Keratinocyte (primary cell): ENCODE data around the gene BPGM. TPM values are rescaled to one million over a fixed set of nuclear protein-coding genes. Genes with fewer than 3 reads are reported as not detected.

Source experiments
- DNase-seq: peaks from one replicate; pipeline ENCODE4 v3.0.0-alpha.2; 2011; ENCODE audit warnings: low read depth, missing footprints, low spot score
- FAIRE-seq: peaks from 2 replicates; lab custom pipeline; 2011; peaks lifted over from hg19 to GRCh38; lab: Jason Lieb, UNC
- H2AFZ ChIP-seq: 2 replicates; pipeline ENCODE4 v1.6.0; 2012; ENCODE audit warnings: low read length, control low read depth, inconsistent platforms; ENCODE audit not compliant: control insufficient read depth
- H3K27ac ChIP-seq: 2 replicates; pipeline ENCODE4 v1.5.1; 2011; ENCODE audit warnings: low read length; ENCODE audit not compliant: control insufficient read depth, insufficient read depth
- H3K27me3 ChIP-seq: 3 replicates; pipeline ENCODE4 v1.6.0; 2011; ENCODE audit warnings: low read length; ENCODE audit not compliant: control insufficient read depth, insufficient read depth; ENCODE audit errors: extremely low read depth
- H3K36me3 ChIP-seq, 2 experiments: 2 replicates in 1 of 2; 3 replicates in 1 of 2; pipeline ENCODE4 v1.5.1; 2011; ENCODE audit warnings: low read length in 2 of 2, mild to moderate bottlenecking in 1 of 2; ENCODE audit not compliant: control insufficient read depth in 2 of 2, insufficient read depth in 2 of 2; ENCODE audit errors: extremely low read depth in 1 of 2
- H3K4me1 ChIP-seq: 3 replicates; pipeline ENCODE4 v1.5.1; 2011; ENCODE audit warnings: low read length; ENCODE audit not compliant: control insufficient read depth, insufficient read depth; ENCODE audit errors: extremely low read depth
- H3K4me2 ChIP-seq: 3 replicates; pipeline ENCODE4 v1.6.0; 2011; ENCODE audit warnings: low read depth, low read length; ENCODE audit not compliant: control insufficient read depth, insufficient read depth; ENCODE audit errors: extremely low read depth
- H3K4me3 ChIP-seq, 3 experiments: fragments of 200-600 bp in 1 of 3; sonication (generic) in 1 of 3; 2 replicates in 2 of 3; 3 replicates in 1 of 3; pipeline ENCODE4 v1.5.1; 2011 to 2016; ENCODE audit warnings: low read length in 3 of 3, mild to moderate bottlenecking in 3 of 3, control low read depth in 2 of 3, inconsistent platforms in 1 of 3, low read depth in 1 of 3, mixed read lengths in 1 of 3, mixed run types in 1 of 3, moderate library complexity in 1 of 3; ENCODE audit not compliant: control insufficient read depth in 2 of 3, insufficient read depth in 2 of 3; ENCODE audit errors: extremely low read depth in 1 of 3
- H3K79me2 ChIP-seq: 2 replicates; pipeline ENCODE4 v1.6.0; 2012; ENCODE audit warnings: low read length; ENCODE audit not compliant: control insufficient read depth, insufficient read depth
- H3K9ac ChIP-seq: 3 replicates; pipeline ENCODE4 v1.6.0; 2011; ENCODE audit warnings: low read length; ENCODE audit not compliant: control insufficient read depth, insufficient read depth; ENCODE audit errors: extremely low read depth
- H3K9me1 ChIP-seq: 3 replicates; pipeline ENCODE4 v1.6.0; 2011; ENCODE audit warnings: low read length; ENCODE audit not compliant: control insufficient read depth, insufficient read depth; ENCODE audit errors: extremely low read depth
- H3K9me3 ChIP-seq: 2 replicates; pipeline ENCODE4 v1.5.1; 2012; ENCODE audit warnings: low read depth, low read length; ENCODE audit not compliant: control insufficient read depth
- H4K20me1 ChIP-seq: 3 replicates; pipeline ENCODE4 v1.6.0; 2011; ENCODE audit warnings: low read length; ENCODE audit not compliant: control insufficient read depth, insufficient read depth; ENCODE audit errors: extremely low read depth
- EZH2 ChIP-seq: IDR thresholded peaks from one replicate; pipeline ENCODE4 v1.6.1; 2012; ENCODE audit warnings: inconsistent platforms, mild to moderate bottlenecking, low read length, moderate library complexity
- dilution Hi-C: fragments of 300-500 bp; cut with MboI; formaldehyde crosslinking; loops from one replicate; pipeline ENCODE4 v1.7.0; 2020; ENCODE audit warnings: low sequenced_read_pairs; ENCODE audit not compliant: extremely low pct_ligation_motif_present
- polyA plus RNA-seq, 5 experiments: library from polyadenylated mRNA; depleted of rRNA in 3 of 5; stranded (reverse) in 3 of 5; stranded (forward) in 1 of 5; unstranded in 1 of 5; fragments of >200 nt; gene quantifications; 1 replicate in 1 of 5; 2 replicates in 3 of 5; 3 replicates in 1 of 5; pipeline versions ENCODE4 v1.2.1 to v1.2.3, GENCODE V29; 2011 to 2012; ENCODE audit warnings: missing spikeins in 2 of 5, low read depth in 1 of 5, low replicate concordance in 1 of 5
- TF ChIP-seq, protein P1 (sequence below), 3 experiments: IDR thresholded peaks in 1 of 3; conservative IDR thresholded peaks in 1 of 3; optimal IDR thresholded peaks in 1 of 3; 2 replicates in 2 of 3; 3 replicates in 1 of 3; pipeline versions ENCODE3 to v1.5.1; 2011; ENCODE audit warnings: low read length in 3 of 3, mild to moderate bottlenecking in 3 of 3, moderate library complexity in 2 of 3, control low read depth in 1 of 3, inconsistent platforms in 1 of 3; ENCODE audit not compliant: insufficient read depth in 2 of 3; ENCODE audit errors: extremely low read depth in 1 of 3

BPGM gene
- polyA plus RNA-seq, 1 donor (not counting 4 experiments of a cell fraction or from before 2014, with no cell fraction given), result 31.2 TPM

DNA sequence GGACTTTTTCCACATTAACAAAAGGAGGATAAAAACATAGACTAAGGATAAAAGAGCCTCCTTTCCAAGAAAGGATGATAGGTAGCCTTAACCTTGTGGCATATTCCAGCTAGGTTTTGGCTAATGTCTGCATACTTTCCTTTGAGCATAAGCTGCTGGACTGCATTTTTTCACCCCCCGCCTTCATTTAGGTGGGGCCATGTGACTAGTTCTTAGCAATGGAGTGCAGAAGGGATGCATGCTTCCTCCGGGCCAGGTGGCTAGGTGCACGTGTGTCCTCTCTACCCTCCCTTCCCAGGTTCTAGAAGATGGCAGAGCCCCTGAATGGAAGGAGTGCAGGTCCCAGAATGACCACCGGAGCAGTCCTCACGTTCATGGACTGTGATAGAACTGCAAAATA is 59.8 kb downstream of the BPGM start:
- no peak overlapping the region for H3K4me3 ChIP-seq
- H3K36me3 ChIP-seq, result no peaks in the 10 kb centered on the region
- no peaks in the 10 kb centered on the region for H3K9me3 ChIP-seq
- H3K79me2 ChIP-seq, result no peaks in the 10 kb centered on the region
- no peaks in the 10 kb centered on the region for H3K9me1 ChIP-seq
- peak overlapping the region; percentile 64 for H2AFZ ChIP-seq
- no peaks in the 10 kb centered on the region for H4K20me1 ChIP-seq
- dilution Hi-C loops, result no loop called here
- FAIRE-seq (no peak), DNase-seq (no peak)
- H3K27ac ChIP-seq, result no peak overlapping the region
- H3K4me2 ChIP-seq, result no peak overlapping the region
- H3K9ac ChIP-seq, result no peak overlapping the region
- H3K4me1 ChIP-seq, result peaks cover 14% of the 10 kb centered on the region
- H3K27me3 ChIP-seq, result no peaks in the 10 kb centered on the region
- TF ChIP-seq, protein P1, sequence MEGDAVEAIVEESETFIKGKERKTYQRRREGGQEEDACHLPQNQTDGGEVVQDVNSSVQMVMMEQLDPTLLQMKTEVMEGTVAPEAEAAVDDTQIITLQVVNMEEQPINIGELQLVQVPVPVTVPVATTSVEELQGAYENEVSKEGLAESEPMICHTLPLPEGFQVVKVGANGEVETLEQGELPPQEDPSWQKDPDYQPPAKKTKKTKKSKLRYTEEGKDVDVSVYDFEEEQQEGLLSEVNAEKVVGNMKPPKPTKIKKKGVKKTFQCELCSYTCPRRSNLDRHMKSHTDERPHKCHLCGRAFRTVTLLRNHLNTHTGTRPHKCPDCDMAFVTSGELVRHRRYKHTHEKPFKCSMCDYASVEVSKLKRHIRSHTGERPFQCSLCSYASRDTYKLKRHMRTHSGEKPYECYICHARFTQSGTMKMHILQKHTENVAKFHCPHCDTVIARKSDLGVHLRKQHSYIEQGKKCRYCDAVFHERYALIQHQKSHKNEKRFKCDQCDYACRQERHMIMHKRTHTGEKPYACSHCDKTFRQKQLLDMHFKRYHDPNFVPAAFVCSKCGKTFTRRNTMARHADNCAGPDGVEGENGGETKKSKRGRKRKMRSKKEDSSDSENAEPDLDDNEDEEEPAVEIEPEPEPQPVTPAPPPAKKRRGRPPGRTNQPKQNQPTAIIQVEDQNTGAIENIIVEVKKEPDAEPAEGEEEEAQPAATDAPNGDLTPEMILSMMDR (optimal IDR thresholded peaks at IDR 0.05 in 1 of 3, IDR thresholded peaks at IDR 0.05 in 1 of 3, conservative IDR thresholded peaks at IDR 0.05 in 1 of 3; ENCODE audit: extremely low read depth in 1 of 3, insufficient read depth in 2 of 3, low read length in 3 of 3), result no peak
- TF ChIP-seq EZH2, result no peak

DNA sequence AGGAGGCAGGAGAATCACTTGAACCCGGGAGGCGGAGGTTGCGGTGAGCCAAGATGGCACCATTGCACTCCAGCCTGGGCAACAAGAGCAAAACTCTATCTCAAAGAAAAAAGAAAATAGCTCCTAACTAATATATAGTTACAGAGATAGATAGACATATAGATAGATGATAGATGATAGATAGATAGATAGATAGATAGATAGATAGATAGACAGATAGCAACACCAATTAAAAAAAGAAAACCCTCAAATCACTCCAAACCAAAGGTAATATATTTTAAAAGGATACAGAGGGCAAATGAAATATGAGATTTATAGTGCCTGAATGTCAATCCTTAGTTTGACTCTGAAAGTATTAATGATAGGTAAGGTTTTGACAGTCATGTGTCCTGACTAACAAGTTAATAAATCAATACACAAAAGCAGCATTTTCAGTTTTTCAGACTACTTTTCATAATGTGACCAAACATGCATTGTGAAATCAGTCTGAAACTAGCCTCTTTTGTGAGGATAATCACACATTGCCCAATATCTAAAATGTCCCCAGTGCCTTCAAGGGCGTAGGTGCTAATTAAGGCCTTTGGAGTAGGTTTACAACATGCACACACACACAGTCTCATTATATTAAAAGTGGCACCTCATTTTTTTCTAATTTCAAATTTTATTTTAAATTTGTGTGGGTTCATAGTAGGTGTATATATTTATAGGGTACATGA is 61.2 kb downstream of the BPGM start:
- no peak overlapping the region for H3K4me3 ChIP-seq
- DNase-seq (no peak), FAIRE-seq (no peak)
- dilution Hi-C loops, result no loop called here
- H3K4me2 ChIP-seq, result no peak overlapping the region
- no peak overlapping the region for H3K27ac ChIP-seq
- H4K20me1 ChIP-seq, result no peaks in the 10 kb centered on the region
- no peak overlapping the region for H2AFZ ChIP-seq
- no peaks in the 10 kb centered on the region for H3K36me3 ChIP-seq
- H3K27me3 ChIP-seq, result no peaks in the 10 kb centered on the region
- TF ChIP-seq, protein P1 (optimal IDR thresholded peaks at IDR 0.05 in 1 of 3, IDR thresholded peaks at IDR 0.05 in 1 of 3, conservative IDR thresholded peaks at IDR 0.05 in 1 of 3; ENCODE audit: extremely low read depth in 1 of 3, insufficient read depth in 2 of 3, low read length in 3 of 3), result no peak
- no peak for TF ChIP-seq EZH2
- H3K79me2 ChIP-seq, result no peaks in the 10 kb centered on the region
- no peaks in the 10 kb centered on the region for H3K9me1 ChIP-seq
- H3K9me3 ChIP-seq, result no peaks in the 10 kb centered on the region
- H3K4me1 ChIP-seq, result peaks cover 14% of the 10 kb centered on the region
- H3K9ac ChIP-seq, result no peak overlapping the region
